ENCODE data around the gene DROSHA. TPM values are rescaled to one million over a fixed set of nuclear protein-coding genes. Genes with fewer than 3 reads are reported as not detected.

DROSHA gene
- total RNA-seq, 1 donor from 2014 or later: 97.3 TPM

- no peak overlapping the region for H3K27ac Mint-ChIP-seq
- no peak for TF ChIP-seq CTCF (conservative IDR thresholded peaks at IDR 0.05)
- no peak for DNase-seq (ENCODE audit: extremely low spot score, unreplicated experiment)
- no peak overlapping the region for H3K4me3 Mint-ChIP-seq
- peaks cover 33% of the 10 kb centered on the region for H3K36me3 Mint-ChIP-seq
- H3K9me3 Mint-ChIP-seq: no peaks in the 10 kb centered on the region
- peaks cover 5% of the 10 kb centered on the region for H3K4me1 Mint-ChIP-seq (ENCODE audit: unreplicated experiment)
- no peaks in the 10 kb centered on the region for H3K27me3 Mint-ChIP-seq
These were observed 119.6 kb downstream of the DROSHA start for GRCh38 chr5:31412324-31412723.

GRCh38 chr5:31410089-31410488, 121.8 kb downstream of the DROSHA start:
- no peaks in the 10 kb centered on the region for H3K27me3 Mint-ChIP-seq
- peaks cover 43% of the 10 kb centered on the region for H3K36me3 Mint-ChIP-seq
- H3K9me3 Mint-ChIP-seq: no peaks in the 10 kb centered on the region
- H3K27ac Mint-ChIP-seq: no peak overlapping the region
- peaks cover 5% of the 10 kb centered on the region for H3K4me1 Mint-ChIP-seq (ENCODE audit: unreplicated experiment)
- DNase-seq (ENCODE audit: extremely low spot score, unreplicated experiment): no peak
- no peak overlapping the region for H3K4me3 Mint-ChIP-seq
- no peak for TF ChIP-seq CTCF (conservative IDR thresholded peaks at IDR 0.05)

GRCh38 chr5:31408814-31409213, 123.1 kb downstream of the DROSHA start:
- no peak overlapping the region for H3K4me3 Mint-ChIP-seq
- peaks cover 41% of the 10 kb centered on the region for H3K36me3 Mint-ChIP-seq
- H3K27ac Mint-ChIP-seq: no peak overlapping the region
- no peak for TF ChIP-seq CTCF (conservative IDR thresholded peaks at IDR 0.05)
- H3K4me1 Mint-ChIP-seq (ENCODE audit: unreplicated experiment): peaks cover 3% of the 10 kb centered on the region
- no peaks in the 10 kb centered on the region for H3K9me3 Mint-ChIP-seq
- no peaks in the 10 kb centered on the region for H3K27me3 Mint-ChIP-seq
- DNase-seq (ENCODE audit: extremely low spot score, unreplicated experiment): no peak

GRCh38 chr5:31407921-31408693, 123.8 kb downstream of the DROSHA start:
- no peaks in the 10 kb centered on the region for H3K27me3 Mint-ChIP-seq
- H3K9me3 Mint-ChIP-seq: no peaks in the 10 kb centered on the region
- TF ChIP-seq CTCF (conservative IDR thresholded peaks at IDR 0.05): no peak
- peaks cover 39% of the 10 kb centered on the region for H3K36me3 Mint-ChIP-seq
- no peak overlapping the region for H3K4me3 Mint-ChIP-seq
- H3K27ac Mint-ChIP-seq: no peak overlapping the region
- DNase-seq (ENCODE audit: extremely low spot score, unreplicated experiment): no peak
- no peaks in the 10 kb centered on the region for H3K4me1 Mint-ChIP-seq (ENCODE audit: unreplicated experiment)

GRCh38 chr5:31404325-31404724, 127.6 kb downstream of the DROSHA start:
- Mint-ChIP-seq H3K9me3 (no peaks in the 10 kb centered on the region), H3K4me1 (ENCODE audit: unreplicated experiment) (no peaks in the 10 kb centered on the region), H3K27me3 (no peaks in the 10 kb centered on the region), H3K36me3 (peaks cover 38% of the 10 kb centered on the region), H3K27ac (no peak overlapping the region), H3K4me3 (no peak overlapping the region)
- no peak for DNase-seq (ENCODE audit: extremely low spot score, unreplicated experiment)
- no peak for TF ChIP-seq CTCF (conservative IDR thresholded peaks at IDR 0.05)
